CD4-positive, alpha-beta T cell (primary cell): ENCODE measurements around the gene CALML5. TPM values are rescaled to one million over a fixed set of nuclear protein-coding genes. Genes with fewer than 3 reads are reported as not detected.

Experiments used
- ATAC-seq: fragments of 200-7000 bp; cut with Tn5 transposase; one replicate; pipeline ENCODE4 v1.10.0; 2022; ENCODE audit warnings: mild to moderate bottlenecking; ENCODE audit not compliant: poor library complexity
- CTCF ChIA-PET: fragments of 350-600 bp; sonication (Branson Sonifier 250); formaldehyde crosslinking; loops from one replicate; lab custom pipeline; 2021; ENCODE audit warnings: antibody characterized with exemption, inconsistent platforms; lab: Charles Lee
- POLR2A ChIA-PET: fragments of 350-600 bp; sonication (Branson Sonifier 250); formaldehyde crosslinking; loops from one replicate; lab custom pipeline; 2021; ENCODE audit warnings: antibody characterized with exemption, inconsistent platforms; lab: Charles Lee
- DNase-seq, 14 experiments: peaks; one replicate each; pipeline ENCODE4 v3.0.0-alpha.2; 2013 to 2020; ENCODE audit warnings: mixed read lengths in 2 of 14
- H3K27ac ChIP-seq, 2 donors: one replicate each; pipeline versions ENCODE4 v1.5.1 to v1.7.0; 2013; ENCODE audit warnings: low read length in 2 of 2, low read depth in 1 of 2, mild to moderate bottlenecking in 1 of 2
- H3K27me3 ChIP-seq, 2 experiments: 1 replicate in 1 of 2; 2 replicates in 1 of 2; pipeline versions ENCODE4 v1.6.1 to v1.7.0; 2013; ENCODE audit warnings: low read length in 2 of 2, control low read depth in 1 of 2, mild to moderate bottlenecking in 1 of 2, moderate library complexity in 1 of 2; ENCODE audit not compliant: insufficient read depth in 2 of 2, control insufficient read depth in 1 of 2
- H3K36me3 ChIP-seq: one replicate; pipeline ENCODE4 v1.6.1; 2013; ENCODE audit warnings: low read length, control low read depth; ENCODE audit not compliant: insufficient read depth
- H3K4me1 ChIP-seq: one replicate; pipeline ENCODE4 v1.6.1; 2013; ENCODE audit warnings: low read length, control low read depth; ENCODE audit not compliant: insufficient read depth
- H3K4me3 ChIP-seq: one replicate; pipeline ENCODE4 v1.5.1; 2013; ENCODE audit warnings: mild to moderate bottlenecking, low read length, moderate library complexity
- H3K9me3 ChIP-seq, 2 experiments: 1 replicate in 1 of 2; 2 replicates in 1 of 2; pipeline versions ENCODE4 v1.6.1 to v1.7.0; 2013; ENCODE audit warnings: low read length in 2 of 2, mild to moderate bottlenecking in 2 of 2, control low read depth in 1 of 2, moderate library complexity in 1 of 2; ENCODE audit not compliant: control insufficient read depth in 1 of 2, insufficient read depth in 1 of 2
- H3K27ac Mint-ChIP-seq: one replicate; pipeline ENCODE4 v1.8.0; 2020; ENCODE audit warnings: mixed read lengths
- H3K27me3 Mint-ChIP-seq: one replicate; pipeline ENCODE4 v1.8.0; 2021; ENCODE audit warnings: mixed read lengths
- H3K36me3 Mint-ChIP-seq: one replicate; pipeline ENCODE4 v1.8.0; 2021; ENCODE audit warnings: low read depth, mixed read lengths
- H3K4me1 Mint-ChIP-seq: one replicate; pipeline ENCODE4 v1.8.0; 2021; ENCODE audit warnings: low read depth, mixed read lengths
- H3K4me3 Mint-ChIP-seq: one replicate; pipeline ENCODE4 v1.8.0; 2020; ENCODE audit warnings: mild to moderate bottlenecking, mixed read lengths
- H3K9me3 Mint-ChIP-seq: one replicate; pipeline ENCODE4 v1.8.0; 2020; ENCODE audit warnings: mixed read lengths
- intact Hi-C, 2 experiments: fragments of 100-400 bp; cut with DNase I in 1 of 2; cut with micrococcal nuclease in 1 of 2; formaldehyde crosslinking; loops; one replicate each; pipeline versions ENCODE4 v1.15.1 to v1.9.0; 2023 to 2025; cut with DNase I, micrococcal nuclease
- total RNA-seq, 174 experiments: library from RNA in 2 of 174; stranded (reverse) in 2 of 174; gene quantifications; one replicate each; pipeline ENCODE4 v1.2.3 and lab custom pipeline; 2021 to 2026
- TF ChIP-seq, protein P1 (sequence below): fragments of 200-600 bp; IDR thresholded peaks from one replicate; pipeline ENCODE4 v1.8.0; 2022; ENCODE audit warnings: antibody characterized with exemption, mild to moderate bottlenecking

CALML5 gene
- total RNA-seq, 2 experiments from 2014 or later = not detected

- POLR2A ChIA-PET = no interaction called here
- H3K4me1 Mint-ChIP-seq = no peaks in the 10 kb centered on the region
- Histone ChIP-seq H3K4me3 (no peak overlapping the region), H3K27me3 (no peaks in the 10 kb centered on the region), H3K9me3 (no peaks in the 10 kb centered on the region), H3K36me3 (no peaks in the 10 kb centered on the region), H3K4me1 (no peaks in the 10 kb centered on the region), H3K27ac (no peak overlapping the region)
- peak in 1 of 14 experiments; percentile 25 for DNase-seq
- no peak for ATAC-seq
- H3K27me3 Mint-ChIP-seq = no peaks in the 10 kb centered on the region
- H3K4me3 Mint-ChIP-seq = no peak overlapping the region
- CTCF ChIA-PET = no interaction called here
- no peaks in the 10 kb centered on the region for H3K36me3 Mint-ChIP-seq
- H3K27ac Mint-ChIP-seq = no peak overlapping the region
- intact Hi-C loops = no loop called here
- TF ChIP-seq, protein P1, sequence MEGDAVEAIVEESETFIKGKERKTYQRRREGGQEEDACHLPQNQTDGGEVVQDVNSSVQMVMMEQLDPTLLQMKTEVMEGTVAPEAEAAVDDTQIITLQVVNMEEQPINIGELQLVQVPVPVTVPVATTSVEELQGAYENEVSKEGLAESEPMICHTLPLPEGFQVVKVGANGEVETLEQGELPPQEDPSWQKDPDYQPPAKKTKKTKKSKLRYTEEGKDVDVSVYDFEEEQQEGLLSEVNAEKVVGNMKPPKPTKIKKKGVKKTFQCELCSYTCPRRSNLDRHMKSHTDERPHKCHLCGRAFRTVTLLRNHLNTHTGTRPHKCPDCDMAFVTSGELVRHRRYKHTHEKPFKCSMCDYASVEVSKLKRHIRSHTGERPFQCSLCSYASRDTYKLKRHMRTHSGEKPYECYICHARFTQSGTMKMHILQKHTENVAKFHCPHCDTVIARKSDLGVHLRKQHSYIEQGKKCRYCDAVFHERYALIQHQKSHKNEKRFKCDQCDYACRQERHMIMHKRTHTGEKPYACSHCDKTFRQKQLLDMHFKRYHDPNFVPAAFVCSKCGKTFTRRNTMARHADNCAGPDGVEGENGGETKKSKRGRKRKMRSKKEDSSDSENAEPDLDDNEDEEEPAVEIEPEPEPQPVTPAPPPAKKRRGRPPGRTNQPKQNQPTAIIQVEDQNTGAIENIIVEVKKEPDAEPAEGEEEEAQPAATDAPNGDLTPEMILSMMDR = no peak
- no peaks in the 10 kb centered on the region for H3K9me3 Mint-ChIP-seq
Observed at GRCh38 chr10:5523796-5524574, 24.6 kb upstream of the CALML5 start.

DNA sequence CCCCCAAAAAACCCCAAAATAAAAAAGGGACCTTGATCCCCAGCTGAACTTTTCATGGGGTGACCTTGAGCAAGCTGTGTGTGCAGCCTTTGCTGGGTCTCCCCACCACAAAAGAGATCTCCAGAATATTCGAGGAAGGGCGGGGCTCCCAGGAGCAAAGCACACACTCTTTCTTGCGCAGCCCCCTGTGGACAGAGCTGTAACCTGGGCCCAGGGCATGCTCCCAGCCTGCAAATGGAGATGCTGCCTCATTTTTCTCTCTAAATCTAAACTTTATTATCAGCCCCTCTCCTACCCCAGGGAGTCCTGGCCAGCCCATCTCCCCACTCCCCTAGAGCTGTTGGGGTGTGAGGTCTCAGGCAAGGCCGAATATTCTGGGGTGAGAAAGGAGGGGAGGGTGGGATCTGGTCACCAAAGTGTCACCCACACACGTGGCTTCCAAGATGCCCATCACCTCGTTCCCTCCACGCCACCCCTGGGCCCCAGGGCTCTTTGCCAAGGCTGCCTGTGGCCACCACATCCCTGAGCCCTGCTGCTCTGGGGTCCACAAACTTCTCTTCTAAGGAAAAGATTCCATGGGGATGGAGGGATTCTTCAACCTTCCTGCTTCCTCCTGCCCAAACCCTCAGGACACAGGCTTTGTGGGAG is 23.7 kb upstream of the CALML5 start:
- POLR2A ChIA-PET = no interaction called here

GRCh38 chr10:5519054-5519453 is 19.7 kb upstream of the CALML5 start:
- Histone ChIP-seq H3K36me3 (no peaks in the 10 kb centered on the region), H3K4me3 (no peak overlapping the region), H3K9me3 (peaks cover 0 to 4% of the 10 kb centered on the region in 2 experiments), H3K4me1 (no peaks in the 10 kb centered on the region), H3K27ac (no peak overlapping the region), H3K27me3 (no peaks in the 10 kb centered on the region)
- Mint-ChIP-seq H3K27ac (no peak overlapping the region), H3K36me3 (no peaks in the 10 kb centered on the region), H3K27me3 (no peaks in the 10 kb centered on the region), H3K4me1 (no peaks in the 10 kb centered on the region), H3K9me3 (no peaks in the 10 kb centered on the region), H3K4me3 (no peak overlapping the region)
- POLR2A ChIA-PET = no interaction called here
- ATAC-seq (no peak), DNase-seq (no peak)
- intact Hi-C loops = no loop called here
- TF ChIP-seq, protein P1 = no peak
- CTCF ChIA-PET = interaction anchor here (0.7 kb wide), 1 partner anchor 104 kb away, joined by 3 read pairs; no protein-coding TSS in a partner anchor

More for the DNA sequence above, 23.7 kb upstream of the CALML5 start:
- CTCF ChIA-PET = no interaction called here
- Histone ChIP-seq H3K27ac (no peak overlapping the region), H3K9me3 (no peaks in the 10 kb centered on the region), H3K36me3 (no peaks in the 10 kb centered on the region), H3K4me3 (no peak overlapping the region), H3K4me1 (no peaks in the 10 kb centered on the region), H3K27me3 (no peaks in the 10 kb centered on the region)
- Mint-ChIP-seq H3K4me1 (no peaks in the 10 kb centered on the region), H3K4me3 (no peak overlapping the region), H3K27ac (no peak overlapping the region), H3K36me3 (no peaks in the 10 kb centered on the region), H3K27me3 (no peaks in the 10 kb centered on the region), H3K9me3 (no peaks in the 10 kb centered on the region)
- intact Hi-C loops = no loop called here
- no peak for ATAC-seq
- DNase-seq = peak in 1 of 14 experiments; percentile 16
- TF ChIP-seq, protein P1 = no peak
